SK-MEL-5 (cell line): Measurements from ENCODE around the gene HELZ. TPM values are rescaled to one million over a fixed set of nuclear protein-coding genes. Genes with fewer than 3 reads are reported as not detected.
"Not testable (repeated sequence)": the region's sequence is repeated elsewhere in the genome, so short reads cannot be mapped to it uniquely, and the experiment has no call there.

Experiments
- DNase-seq: peaks from one replicate; pipeline ENCODE4 v3.0.0-alpha.2; 2016; ENCODE audit warnings: low read depth, low spot score
- in situ Hi-C: cut with HindIII; loops from 2 replicates; pipeline ENCODE4 v1.10.0; 2016; ENCODE audit warnings: low sequenced_read_pairs, high pct_unique_total_duplicates, low pct_unique_long_range_greater_than_20kb
- polyA plus RNA-seq, 2 experiments: library from polyadenylated mRNA; depleted of rRNA; stranded (reverse); fragments of >200 nt; gene quantifications; 2 replicates each; pipeline ENCODE4 v1.2.3, GENCODE V29; 2015
- total RNA-seq: library from RNA; depleted of rRNA; stranded (reverse); fragments of >200 nt; shearing (Covaris generic); gene quantifications from 2 replicates; pipeline ENCODE4 v1.2.3, GENCODE V29; 2014; rRNA removed

HELZ gene
- 45.7 and 48.5 TPM in 2 replicates for total RNA-seq
- 12.6 and 18.1 TPM in 2 replicates for polyA plus RNA-seq (2015; cell fraction: cytosol; rRNA removed)
- 15.5 and 24.7 TPM in 2 replicates for polyA plus RNA-seq (2015; cell fraction: nucleus; rRNA removed)

DNA sequence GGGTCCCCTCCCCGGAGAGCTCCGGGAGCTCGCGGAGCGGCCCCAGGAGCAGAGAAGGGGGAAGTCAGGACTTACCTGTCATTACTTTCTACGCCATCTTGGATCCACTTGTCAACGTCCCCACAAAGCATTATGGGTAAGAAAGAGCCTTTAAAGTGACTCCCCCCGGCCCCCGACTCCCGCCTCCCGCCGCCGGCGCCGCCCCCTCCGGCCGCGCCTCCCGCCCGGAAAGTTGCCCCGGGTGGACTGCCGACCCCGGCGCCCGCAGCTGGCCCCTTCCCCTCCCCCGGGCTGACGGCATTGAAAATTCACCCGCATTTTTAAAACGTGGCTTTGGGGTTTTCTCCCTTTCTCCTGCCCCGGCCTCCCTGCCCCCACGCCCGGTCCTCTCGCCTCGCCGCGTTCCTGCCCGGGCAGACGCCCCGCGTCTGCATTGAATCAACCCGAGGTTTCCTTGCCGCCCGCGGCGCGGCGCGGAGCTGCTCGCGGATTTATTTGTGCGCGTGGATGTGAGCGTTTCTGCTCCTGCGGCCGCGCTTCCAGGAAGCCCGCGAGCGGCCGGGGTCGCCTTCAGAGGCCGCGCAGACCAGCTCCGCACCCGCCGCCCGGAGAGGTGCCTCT, at the start of gene HELZ:
HELZ (minus strand) TSS at position 124 of the 621 bp plus-strand sequence. CDS start 26,392 bp downstream, outside the sequence.
- peak; percentile 92 for DNase-seq
- in situ Hi-C loops = no loop called here

GRCh38 chr17:67293251-67294203, 48.5 kb upstream of the HELZ start:
- DNase-seq = peak; percentile 86
- in situ Hi-C loops = no loop called here

DNA sequence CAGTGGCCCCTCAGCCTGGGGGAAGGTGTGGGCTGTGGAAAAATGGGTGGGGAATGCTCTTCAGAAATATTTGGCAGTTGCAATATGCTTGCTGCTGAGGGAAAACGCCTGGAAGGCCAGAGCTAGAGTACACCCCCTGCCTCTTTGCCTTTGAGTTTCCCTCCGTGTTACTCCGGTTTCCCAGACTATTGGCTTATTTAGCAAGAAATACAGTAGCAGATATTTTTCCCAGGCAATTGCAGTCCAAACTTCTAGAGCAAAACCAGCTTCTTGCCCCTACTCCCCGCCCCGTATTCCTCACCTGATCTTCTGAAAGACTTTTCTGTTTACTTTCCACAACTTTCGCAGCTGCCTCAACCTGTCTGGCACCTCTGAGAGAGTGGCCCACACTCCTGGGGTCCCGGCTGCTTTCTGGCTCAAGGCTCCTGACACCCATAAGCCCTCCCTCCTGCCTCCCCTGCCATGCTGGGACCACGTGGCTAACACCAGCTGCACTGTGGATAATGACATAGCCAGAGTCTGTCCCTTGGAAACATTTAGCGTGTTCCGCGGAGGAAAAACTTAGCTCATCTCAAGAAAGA, 45.8 kb upstream of the HELZ start:
- in situ Hi-C loops = no loop called here
- DNase-seq = no peak

- in situ Hi-C loops = no loop called here
- DNase-seq = no peak
Measured at GRCh38 chr17:67290244-67290643, 45.2 kb upstream of the HELZ start.

GRCh38 chr17:67289181-67289876, 44.3 kb upstream of the HELZ start:
- in situ Hi-C loops = no loop called here
- peak; percentile 58 for DNase-seq

- in situ Hi-C loops = not testable (repeated sequence)
Measured at GRCh38 chr17:67286826-67287225, 41.8 kb upstream of the HELZ start.

DNA sequence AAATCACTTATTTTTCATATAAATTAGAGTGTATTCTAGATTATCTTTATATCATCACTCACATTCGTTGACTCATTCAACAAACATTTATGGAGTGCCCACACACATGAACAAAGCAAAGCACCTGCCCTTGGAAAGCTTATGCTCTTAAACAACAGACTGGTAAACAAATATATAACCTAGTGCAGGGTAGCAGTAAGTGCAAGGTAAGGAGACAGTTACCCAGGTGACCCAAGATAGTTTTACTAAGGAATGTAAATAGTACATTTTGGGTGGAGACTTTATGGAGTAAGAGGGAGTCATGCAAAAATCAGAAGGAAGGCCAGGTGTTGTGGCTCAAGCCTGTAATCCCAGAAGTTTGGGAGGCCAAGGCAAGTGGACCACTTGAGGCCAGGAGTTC, 40.4 kb upstream of the HELZ start:
- DNase-seq = no peak

More at GRCh38 chr17:67286826-67287225, 41.8 kb upstream of the HELZ start:
- DNase-seq = not testable (repeated sequence)

GRCh38 chr17:67283731-67284516, 38.9 kb upstream of the HELZ start:
- no peak for DNase-seq
- in situ Hi-C loops = no loop called here

More for the DNA sequence above, 40.4 kb upstream of the HELZ start:
- in situ Hi-C loops = no loop called here

GRCh38 chr17:67281743-67282142, 36.7 kb upstream of the HELZ start:
- DNase-seq = peak; percentile 53
- in situ Hi-C loops = no loop called here

- no peak for DNase-seq
- in situ Hi-C loops = no loop called here
Measured at GRCh38 chr17:67281053-67281452, 36.1 kb upstream of the HELZ start.

- in situ Hi-C loops = no loop called here
- DNase-seq = no peak
Measured at GRCh38 chr17:67280279-67280678, 35.3 kb upstream of the HELZ start.

DNA sequence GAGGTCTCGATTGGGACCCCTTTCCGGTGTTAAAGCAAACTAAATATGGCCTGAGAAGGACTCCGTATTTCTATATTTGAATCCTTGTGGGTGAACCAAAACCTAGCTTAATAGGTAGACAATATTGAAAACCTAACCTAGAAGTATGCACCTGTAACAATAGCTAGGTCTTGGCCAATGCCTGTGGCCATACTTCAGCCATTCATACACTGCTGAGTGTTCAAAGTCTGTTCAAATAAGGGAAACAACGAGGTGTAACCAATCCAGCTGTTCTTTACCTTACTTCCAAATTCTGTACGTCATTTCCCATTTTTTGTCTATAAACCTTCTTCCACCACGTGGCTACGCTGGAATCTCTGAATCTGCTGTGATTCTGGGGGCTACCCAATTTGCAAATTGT, 34.1 kb upstream of the HELZ start:
- DNase-seq = no peak
- in situ Hi-C loops = no loop called here

- DNase-seq = peak; percentile 27
- in situ Hi-C loops = no loop called here
Measured at GRCh38 chr17:67278363-67278762, 33.4 kb upstream of the HELZ start.

DNA sequence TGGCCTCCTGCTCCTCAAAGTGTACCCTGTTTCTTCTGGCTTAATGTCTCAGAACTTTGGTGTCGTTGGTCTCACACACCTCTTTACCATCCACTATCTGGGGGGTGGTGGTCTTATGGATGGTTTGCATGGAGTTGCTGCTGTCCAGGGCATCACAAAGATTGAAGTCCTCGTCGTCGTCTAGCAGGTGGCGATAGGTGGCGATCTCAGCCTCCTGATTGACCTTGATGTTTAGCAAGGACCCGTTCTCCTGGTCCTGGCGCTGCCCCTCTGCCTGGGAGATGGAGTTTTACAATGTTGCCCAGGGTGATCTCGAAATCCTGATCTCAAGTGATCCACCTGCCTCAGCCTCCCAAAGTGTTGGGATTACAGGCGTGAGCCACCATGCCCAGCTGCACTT, 31.1 kb upstream of the HELZ start:
- in situ Hi-C loops = no loop called here
- DNase-seq = peak; percentile 62

GRCh38 chr17:67274466-67274865, 29.5 kb upstream of the HELZ start:
- DNase-seq = no peak
- in situ Hi-C loops = no loop called here

- in situ Hi-C loops = no loop called here
- no peak for DNase-seq
Measured at GRCh38 chr17:67273900-67274299, 28.9 kb upstream of the HELZ start.
